Vagina (tissue), 2 donors: ENCODE data around the gene ITGA6. TPM values are rescaled to one million over a fixed set of nuclear protein-coding genes. Genes with fewer than 3 reads are reported as not detected.

Experiments used
- DNase-seq, 2 donors: peaks; one replicate each; pipeline ENCODE4 v3.0.0-alpha.2; 2017; ENCODE audit errors: extremely low spot score in 2 of 2
- H3K27ac ChIP-seq: fragments of 200-600 bp; sonication (generic); one replicate; pipeline ENCODE4 v1.5.1; 2019
- H3K27me3 ChIP-seq: fragments of 200-600 bp; sonication (generic); one replicate; pipeline ENCODE4 v1.5.1; 2019
- H3K36me3 ChIP-seq, 2 donors: fragments of 200-600 bp; sonication (generic); one replicate each; pipeline ENCODE4 v1.5.1; 2017 to 2019
- H3K4me1 ChIP-seq: fragments of 200-600 bp; sonication (generic); one replicate; pipeline ENCODE4 v1.5.1; 2019
- H3K4me3 ChIP-seq, 2 donors: fragments of 200-600 bp; sonication (generic); 1 replicate in 1 of 2; 2 replicates in 1 of 2; pipeline ENCODE4 v1.5.1; 2016 to 2019
- H3K9me3 ChIP-seq: fragments of 200-600 bp; sonication (generic); one replicate; pipeline ENCODE4 v1.5.1; 2019
- POLR2A ChIP-seq, 2 donors: fragments of 450-650 bp; IDR thresholded peaks; one replicate each; pipeline ENCODE4 v1.6.1; 2017; ENCODE audit warnings: antibody characterized with exemption in 2 of 2, mild to moderate bottlenecking in 2 of 2, moderate library complexity in 2 of 2
- POLR2AphosphoS5 ChIP-seq, 2 donors: sonication (generic); formaldehyde crosslinking; IDR thresholded peaks; one replicate each; pipeline ENCODE4 v1.9.0; 2017; ENCODE audit warnings: antibody characterized with exemption in 2 of 2, mild to moderate bottlenecking in 2 of 2, low read depth in 1 of 2; ENCODE audit not compliant: insufficient read depth in 1 of 2
- intact Hi-C: fragments of 100-400 bp; cut with DNase I; formaldehyde crosslinking; loops from one replicate; pipeline ENCODE4 v1.15.1; 2023
- total RNA-seq: library from RNA; depleted of rRNA; stranded (reverse); fragments of >200 nt; gene quantifications from one replicate; pipeline ENCODE4 v1.2.3, GENCODE V29; 2016
- TF ChIP-seq, protein P1 (sequence below), 3 experiments: fragments of 450-650 bp in 2 of 3; fragments of 200-600 bp in 1 of 3; sonication (generic) in 1 of 3; IDR thresholded peaks; one replicate each; pipeline ENCODE4 v1.5.1; 2017 to 2019; ENCODE audit warnings: antibody characterized with exemption in 3 of 3, mild to moderate bottlenecking in 2 of 3, moderate library complexity in 2 of 3

ITGA6 gene
- total RNA-seq, 1 donor from 2014 or later = 82.3 TPM

GRCh38 chr2:172489681-172490080 lies 62.3 kb downstream of the ITGA6 start:
- intact Hi-C loops = no loop called here
- H3K9me3 ChIP-seq = no peaks in the 10 kb centered on the region
- DNase-seq = no peak
- peaks cover 0 to 11% of the 10 kb centered on the region in 2 donors for H3K36me3 ChIP-seq
- no peaks in the 10 kb centered on the region for H3K27me3 ChIP-seq
- no peak for TF ChIP-seq POLR2AphosphoS5 (IDR thresholded peaks at IDR 0.05; ENCODE audit: insufficient read depth in 1 of 2, low read depth in 1 of 2)
- no peak for TF ChIP-seq POLR2A (IDR thresholded peaks at IDR 0.05)
- no peak overlapping the region for H3K27ac ChIP-seq
- no peaks in the 10 kb centered on the region for H3K4me1 ChIP-seq
- no peak overlapping the region for H3K4me3 ChIP-seq

GRCh38 chr2:172496160-172496608 lies 68.8 kb downstream of the ITGA6 start:
- H3K4me3 ChIP-seq = no peak overlapping the region
- no peaks in the 10 kb centered on the region for H3K9me3 ChIP-seq
- H3K36me3 ChIP-seq = peaks cover 0 to 7% of the 10 kb centered on the region in 2 donors
- TF ChIP-seq POLR2A (IDR thresholded peaks at IDR 0.05) (no peak), POLR2AphosphoS5 (IDR thresholded peaks at IDR 0.05; ENCODE audit: insufficient read depth in 1 of 2, low read depth in 1 of 2) (no peak)
- TF ChIP-seq, protein P1, sequence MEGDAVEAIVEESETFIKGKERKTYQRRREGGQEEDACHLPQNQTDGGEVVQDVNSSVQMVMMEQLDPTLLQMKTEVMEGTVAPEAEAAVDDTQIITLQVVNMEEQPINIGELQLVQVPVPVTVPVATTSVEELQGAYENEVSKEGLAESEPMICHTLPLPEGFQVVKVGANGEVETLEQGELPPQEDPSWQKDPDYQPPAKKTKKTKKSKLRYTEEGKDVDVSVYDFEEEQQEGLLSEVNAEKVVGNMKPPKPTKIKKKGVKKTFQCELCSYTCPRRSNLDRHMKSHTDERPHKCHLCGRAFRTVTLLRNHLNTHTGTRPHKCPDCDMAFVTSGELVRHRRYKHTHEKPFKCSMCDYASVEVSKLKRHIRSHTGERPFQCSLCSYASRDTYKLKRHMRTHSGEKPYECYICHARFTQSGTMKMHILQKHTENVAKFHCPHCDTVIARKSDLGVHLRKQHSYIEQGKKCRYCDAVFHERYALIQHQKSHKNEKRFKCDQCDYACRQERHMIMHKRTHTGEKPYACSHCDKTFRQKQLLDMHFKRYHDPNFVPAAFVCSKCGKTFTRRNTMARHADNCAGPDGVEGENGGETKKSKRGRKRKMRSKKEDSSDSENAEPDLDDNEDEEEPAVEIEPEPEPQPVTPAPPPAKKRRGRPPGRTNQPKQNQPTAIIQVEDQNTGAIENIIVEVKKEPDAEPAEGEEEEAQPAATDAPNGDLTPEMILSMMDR (IDR thresholded peaks at IDR 0.05) = no peak
- intact Hi-C loops = no loop called here
- H3K27ac ChIP-seq = no peak overlapping the region
- DNase-seq = no peak
- H3K27me3 ChIP-seq = no peaks in the 10 kb centered on the region
- no peaks in the 10 kb centered on the region for H3K4me1 ChIP-seq

- Histone ChIP-seq H3K27ac (no peak overlapping the region), H3K9me3 (no peaks in the 10 kb centered on the region), H3K36me3 (peaks cover 0 to 11% of the 10 kb centered on the region in 2 donors), H3K27me3 (no peaks in the 10 kb centered on the region), H3K4me1 (no peaks in the 10 kb centered on the region), H3K4me3 (no peak overlapping the region)
- TF ChIP-seq, protein P1 (IDR thresholded peaks at IDR 0.05) = no peak
- TF ChIP-seq POLR2AphosphoS5 (IDR thresholded peaks at IDR 0.05; ENCODE audit: insufficient read depth in 1 of 2, low read depth in 1 of 2) (no peak), POLR2A (IDR thresholded peaks at IDR 0.05) (no peak)
- intact Hi-C loops = no loop called here
- DNase-seq = no peak
These were observed 79.8 kb downstream of the ITGA6 start for GRCh38 chr2:172507199-172507598.

DNA sequence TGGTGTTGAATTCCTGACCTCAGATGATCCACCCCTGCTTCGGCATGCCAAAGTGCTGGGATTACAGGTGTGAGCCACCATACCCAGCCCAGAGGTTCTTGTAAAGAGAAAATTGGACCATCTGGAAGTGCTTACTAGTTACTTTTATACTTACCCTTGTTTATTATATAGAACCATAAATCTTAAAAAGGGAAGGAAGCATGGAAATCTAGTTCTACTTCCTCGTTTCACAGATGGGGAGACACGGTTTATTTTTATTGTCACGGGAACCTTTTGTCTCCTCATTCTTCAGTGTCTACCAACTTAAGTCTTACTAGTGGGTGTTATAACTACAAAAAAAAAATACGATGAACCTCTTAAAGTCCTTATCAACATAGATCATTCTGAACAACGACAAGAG lies 82.7 kb downstream of the ITGA6 start:
- Histone ChIP-seq H3K4me1 (no peaks in the 10 kb centered on the region), H3K9me3 (peaks cover 7% of the 10 kb centered on the region), H3K4me3 (no peak overlapping the region), H3K27me3 (no peaks in the 10 kb centered on the region), H3K36me3 (peaks cover 0 to 7% of the 10 kb centered on the region in 2 donors), H3K27ac (no peak overlapping the region)
- no peak for DNase-seq
- intact Hi-C loops = no loop called here
- TF ChIP-seq POLR2A (IDR thresholded peaks at IDR 0.05) = no peak
- no peak for TF ChIP-seq POLR2AphosphoS5 (IDR thresholded peaks at IDR 0.05; ENCODE audit: insufficient read depth in 1 of 2, low read depth in 1 of 2)
- TF ChIP-seq, protein P1 (IDR thresholded peaks at IDR 0.05) = no peak

DNA sequence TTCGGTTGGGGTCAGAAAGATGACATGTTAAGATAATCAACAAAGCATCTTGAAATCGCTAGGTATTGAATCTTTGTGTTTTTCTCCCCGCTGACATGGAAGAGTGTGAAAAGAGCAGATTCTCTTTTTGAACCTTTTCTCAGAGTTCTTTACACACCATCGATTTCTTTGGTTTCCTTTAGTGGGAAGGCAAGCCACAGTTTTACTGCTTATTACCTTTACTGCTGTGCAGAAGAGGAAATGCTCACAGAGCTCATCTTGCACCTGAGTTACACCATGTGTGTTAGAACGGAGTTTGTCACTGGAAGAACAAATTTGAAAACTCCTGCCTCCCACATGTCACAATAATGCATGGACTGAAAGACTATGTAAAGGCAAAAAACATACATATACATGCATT lies 83.2 kb downstream of the ITGA6 start:
- TF ChIP-seq POLR2A (IDR thresholded peaks at IDR 0.05) (no peak), POLR2AphosphoS5 (IDR thresholded peaks at IDR 0.05; ENCODE audit: insufficient read depth in 1 of 2, low read depth in 1 of 2) (no peak)
- TF ChIP-seq, protein P1 (IDR thresholded peaks at IDR 0.05) = no peak
- no peak for DNase-seq
- Histone ChIP-seq H3K36me3 (peaks cover 0 to 7% of the 10 kb centered on the region in 2 donors), H3K4me1 (no peaks in the 10 kb centered on the region), H3K9me3 (peaks cover 7% of the 10 kb centered on the region), H3K27me3 (no peaks in the 10 kb centered on the region), H3K27ac (no peak overlapping the region), H3K4me3 (no peak overlapping the region)
- intact Hi-C loops = no loop called here
